Activated CD4-positive, alpha-beta T cell treated with anti-CD3 and anti-CD28 coated beads, Interleukin-2, amount 50 U/mL, for 4 hours (primary cell): ENCODE results near the gene FUS.
"Not testable (repeated sequence)": the region's sequence is repeated elsewhere in the genome, so short reads cannot be mapped to it uniquely, and the experiment has no call there.

Experiments
- DNase-seq, 2 experiments: peaks; one replicate each; pipeline ENCODE4 v3.0.0-alpha.2; 2020

The FUS gene

GRCh38 chr16:31179747-31180459, at the start of gene FUS:
TSS of gene FUS (plus strand) at chr16:31180139. CDS start at chr16:31180215, 76 bp downstream.
- peak; percentile 85 to 86 for DNase-seq

GRCh38 chr16:31130336-31130891, 49.5 kb upstream of the FUS start:
- DNase-seq = no peak

- no peak for DNase-seq
Observed at GRCh38 chr16:31130899-31131298, 49.0 kb upstream of the FUS start.

DNA sequence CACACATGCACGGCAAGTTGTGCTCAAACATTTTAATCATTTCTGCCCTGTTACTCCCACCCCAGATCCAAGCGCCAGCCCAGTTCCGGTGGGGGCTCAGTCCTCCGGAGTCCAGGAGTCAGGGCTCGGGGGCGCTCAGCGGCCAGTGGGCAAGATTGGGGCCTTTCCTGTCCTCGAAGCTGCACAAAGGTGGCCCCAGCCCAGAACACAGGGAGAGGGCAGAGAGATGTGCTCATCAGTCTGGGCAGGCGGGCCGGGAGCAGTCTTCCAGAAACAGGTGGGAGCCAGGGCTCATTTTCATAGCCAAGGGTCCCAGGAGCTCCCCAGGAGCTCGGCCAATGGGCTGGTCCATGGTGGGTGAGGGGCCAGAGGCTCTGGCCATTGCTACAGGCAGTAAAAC, 48.5 kb upstream of the FUS start:
- DNase-seq = no peak

- DNase-seq = no peak
Observed at GRCh38 chr16:31131841-31132271, 48.1 kb upstream of the FUS start.

- DNase-seq = no peak
Observed at GRCh38 chr16:31132303-31132979, 47.5 kb upstream of the FUS start.

- DNase-seq = no peak
Observed at GRCh38 chr16:31133046-31133501, 46.9 kb upstream of the FUS start.

DNA sequence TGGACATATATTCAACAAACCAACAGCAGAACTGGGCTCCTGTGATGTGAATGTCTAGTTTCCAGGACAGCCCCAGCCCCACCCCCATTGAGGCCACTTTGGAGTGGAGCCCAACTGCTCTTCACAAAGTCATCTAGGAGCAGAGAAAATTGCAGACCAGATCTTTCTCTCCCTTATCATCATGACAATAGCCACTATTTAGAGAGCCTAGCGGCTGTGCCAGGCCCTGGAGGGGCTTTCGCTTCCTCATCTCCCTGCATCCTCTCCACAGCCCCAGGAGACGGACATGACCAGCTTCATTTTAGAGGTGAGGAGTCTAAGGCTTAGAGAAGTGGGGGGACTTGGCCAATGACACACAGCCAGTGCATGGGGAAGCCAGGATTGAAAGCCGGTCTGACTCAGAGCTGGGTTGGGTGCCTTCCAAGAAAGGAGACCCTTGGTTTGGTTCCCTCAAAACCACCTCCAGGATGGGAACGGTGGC, 45.8 kb upstream of the FUS start:
- DNase-seq = no peak

- DNase-seq = no peak
Observed at GRCh38 chr16:31134625-31135534, 45.1 kb upstream of the FUS start.

DNA sequence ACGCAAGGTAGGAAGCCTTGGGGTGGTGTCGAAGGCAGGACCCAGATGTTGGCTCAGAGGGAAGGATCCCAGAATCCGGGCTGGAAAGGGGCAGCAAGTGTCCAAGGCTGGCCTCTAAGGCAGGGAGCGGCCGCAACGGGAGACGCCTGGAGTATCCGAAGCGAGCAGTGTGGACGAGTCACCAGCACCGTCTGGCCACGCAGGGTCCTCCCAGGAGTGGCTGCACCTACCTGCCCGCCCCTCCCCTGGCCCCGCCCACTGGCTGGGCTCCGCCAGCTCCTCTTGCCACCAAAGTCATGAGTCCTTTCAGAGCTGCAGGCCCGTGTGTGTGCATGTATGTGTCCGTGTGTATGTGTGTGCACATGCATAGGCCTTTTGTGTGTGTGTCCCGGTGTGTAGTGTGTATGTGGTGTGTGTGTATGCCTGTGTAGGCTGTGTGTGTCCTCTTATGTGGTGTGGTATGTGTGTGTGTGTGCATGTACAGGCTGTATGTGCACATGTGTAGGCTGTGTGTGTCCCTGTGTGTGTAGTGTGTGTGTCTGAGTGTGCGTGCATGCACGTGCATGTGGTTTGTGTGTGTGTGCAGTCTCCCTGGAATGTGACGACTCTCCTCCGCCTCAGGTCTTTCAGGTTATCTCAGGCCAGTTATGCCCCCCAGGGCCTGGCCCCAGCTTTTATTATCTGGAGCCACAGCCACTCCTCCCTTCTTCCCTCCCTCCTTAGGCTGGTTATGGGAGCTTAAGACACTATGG, 44.2 kb upstream of the FUS start, which contains the start of gene PRSS8:
PRSS8 (minus strand) TSS at position 193 of the 752 bp plus-strand sequence. CDS start 229 bp downstream, outside the sequence.
- DNase-seq = no peak

- DNase-seq = no peak
Observed at GRCh38 chr16:31136287-31136662, 43.7 kb upstream of the FUS start.

- DNase-seq = not testable (repeated sequence)
Observed at GRCh38 chr16:31136822-31137499, 43.0 kb upstream of the FUS start.

DNA sequence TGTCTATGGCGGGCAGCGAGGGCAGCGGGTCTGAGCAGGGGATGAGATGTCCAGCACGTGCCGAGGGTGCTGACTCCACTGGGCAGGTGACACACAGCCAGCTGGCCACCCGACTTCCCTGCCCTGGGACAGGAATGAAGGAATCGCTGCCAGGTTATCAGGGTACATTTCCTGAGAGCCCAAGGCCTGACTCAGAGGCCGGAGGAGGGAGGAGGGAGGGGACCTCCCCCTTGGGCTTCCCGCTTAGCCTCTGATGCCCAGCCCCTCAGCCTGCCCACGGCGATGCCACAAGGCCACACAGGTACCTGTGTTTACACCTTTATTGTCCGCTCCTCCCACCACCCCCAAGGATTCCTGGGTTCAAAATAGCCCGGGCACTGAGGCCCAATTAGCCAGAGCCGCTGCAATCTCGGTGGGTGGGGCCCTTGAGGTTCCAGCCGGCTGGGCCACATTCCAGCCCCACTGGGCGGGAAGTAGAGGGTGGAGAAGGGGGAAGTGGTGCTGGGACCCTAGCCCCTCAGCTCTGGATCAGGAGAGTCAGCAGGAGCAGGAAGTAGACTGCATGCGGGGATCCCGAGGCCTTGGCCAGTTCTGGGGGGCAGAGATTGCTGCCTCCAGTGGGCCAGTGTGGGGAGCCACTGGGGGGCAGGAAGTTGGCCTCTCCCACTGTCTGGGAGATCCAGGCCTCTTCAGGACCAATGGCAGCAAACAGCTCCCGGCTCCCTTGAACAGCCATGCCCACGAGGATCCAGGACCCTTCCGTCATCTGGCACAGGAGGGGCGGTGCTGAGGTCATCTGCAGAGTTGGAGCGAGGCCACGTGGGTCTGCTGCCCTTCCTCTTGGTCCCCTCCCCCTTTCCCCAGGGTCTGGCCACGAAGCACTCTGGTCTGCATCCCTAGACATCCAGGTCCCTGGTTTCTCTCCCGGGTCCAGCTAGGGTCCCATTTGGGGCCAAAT, 41.0 kb upstream of the FUS start:
- no peak for DNase-seq

- not testable (repeated sequence) for DNase-seq
Observed at GRCh38 chr16:31141071-31141469, 38.9 kb upstream of the FUS start.

GRCh38 chr16:31141489-31142108, 38.3 kb upstream of the FUS start:
- DNase-seq = no peak

- DNase-seq = peak; percentile 95 to 96
Observed at GRCh38 chr16:31142109-31143010, 37.6 kb upstream of the FUS start.

GRCh38 chr16:31143011-31143693, 36.8 kb upstream of the FUS start:
- DNase-seq = no peak

GRCh38 chr16:31143694-31144148, 36.2 kb upstream of the FUS start:
- no peak for DNase-seq
